MM.1S (cell line): ENCODE results near the gene CRYBA4.

Experiments
- DNase-seq: peaks from one replicate; pipeline ENCODE4 v3.0.0-alpha.2; 2015
- H2AFZ ChIP-seq: fragments of 300-600 bp; sonication (generic); 2 replicates; pipeline ENCODE4 v1.6.0; 2016; ENCODE audit warnings: antibody characterized with exemption, low read length
- H3F3A ChIP-seq: fragments of 300-600 bp; sonication (generic); 2 replicates; pipeline ENCODE4 v1.6.1; 2016; ENCODE audit warnings: mild to moderate bottlenecking, antibody characterized with exemption, low read length, moderate library complexity, mixed read lengths; ENCODE audit not compliant: insufficient read depth
- H3K27ac ChIP-seq: fragments of 300-600 bp; sonication (generic); 2 replicates; pipeline ENCODE4 v1.5.1; 2016; ENCODE audit warnings: mild to moderate bottlenecking, low read length
- H3K27me3 ChIP-seq: fragments of 300-600 bp; sonication (generic); replicated peaks from 2 replicates; pipeline ENCODE4 v1.6.0; 2016; ENCODE audit warnings: low read length; ENCODE audit not compliant: insufficient read depth
- H3K36me3 ChIP-seq: fragments of 300-600 bp; sonication (generic); replicated peaks from 2 replicates; pipeline ENCODE4 v1.6.1; 2016; ENCODE audit warnings: mild to moderate bottlenecking, low read length, mixed read lengths; ENCODE audit not compliant: insufficient read depth
- H3K4me1 ChIP-seq: fragments of 300-600 bp; sonication (generic); 2 replicates; pipeline ENCODE4 v1.6.1; 2016; ENCODE audit warnings: low read length, mixed read lengths
- H3K4me2 ChIP-seq: fragments of 300-600 bp; sonication (generic); 2 replicates; pipeline ENCODE4 v1.6.0; 2016; ENCODE audit warnings: low read depth, low read length
- H3K4me3 ChIP-seq: fragments of 300-600 bp; sonication (generic); 2 replicates; pipeline ENCODE4 v1.5.1; 2016; ENCODE audit warnings: low read length, mixed read lengths
- H3K79me2 ChIP-seq: fragments of 300-600 bp; sonication (generic); 2 replicates; pipeline ENCODE4 v1.6.1; 2016; ENCODE audit warnings: mixed run types, low read length, mixed read lengths
- H3K9ac ChIP-seq: fragments of 300-600 bp; sonication (generic); 2 replicates; pipeline ENCODE4 v1.6.1; 2016; ENCODE audit warnings: low read length, mixed read lengths
- H3K9me2 ChIP-seq: fragments of 300-600 bp; sonication (generic); replicated peaks from 2 replicates; pipeline ENCODE4 v1.6.1; 2016; ENCODE audit warnings: mild to moderate bottlenecking, low read length, mixed read lengths; ENCODE audit not compliant: insufficient read depth
- H3K9me3 ChIP-seq: fragments of 300-600 bp; sonication (generic); replicated peaks from 2 replicates; pipeline ENCODE4 v1.6.1; 2016; ENCODE audit warnings: mild to moderate bottlenecking, low read length, mixed read lengths; ENCODE audit not compliant: insufficient read depth
- H4K20me1 ChIP-seq: fragments of 300-600 bp; sonication (generic); 2 replicates; pipeline ENCODE4 v1.6.1; 2016; ENCODE audit warnings: mild to moderate bottlenecking, low read length, moderate library complexity, mixed read lengths; ENCODE audit not compliant: insufficient read depth
- EZH2 ChIP-seq: fragments of 300-600 bp; sonication (generic); optimal IDR thresholded peaks from 2 replicates; pipeline ENCODE3; 2017; ENCODE audit warnings: low read depth, mild to moderate bottlenecking, antibody characterized with exemption, low read length, mixed read lengths
- EZH2phosphoT487 ChIP-seq: fragments of 300-600 bp; sonication (generic); IDR thresholded peaks from 2 replicates; pipeline ENCODE4 v1.6.1; 2018; ENCODE audit warnings: antibody characterized with exemption, low read length
- TF ChIP-seq, protein P1 (sequence below): fragments of 300-600 bp; sonication (generic); IDR thresholded peaks from 2 replicates; pipeline ENCODE4 v1.5.1; 2016; ENCODE audit warnings: antibody characterized with exemption, low read length, mixed read lengths

Gene CRYBA4

DNA sequence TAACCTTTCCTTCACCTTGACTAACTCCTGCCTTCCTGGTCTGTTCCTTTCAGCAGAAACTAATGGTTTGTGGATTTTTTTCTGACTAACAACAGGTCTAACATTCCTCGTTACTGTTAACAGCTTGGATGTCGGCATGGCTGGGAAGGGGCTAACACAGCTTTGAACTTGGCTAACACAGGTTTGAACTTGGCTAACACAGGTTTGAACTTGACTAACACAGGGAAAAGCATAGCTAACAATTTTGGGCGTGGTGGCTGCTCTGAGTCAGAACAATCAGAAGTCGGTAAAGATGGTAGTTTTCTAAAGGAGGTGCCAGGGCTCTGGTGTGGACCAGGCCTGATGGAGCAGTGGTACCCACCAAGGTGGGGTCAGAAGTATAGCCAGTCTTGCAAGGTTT lies 51.7 kb downstream of the CRYBA4 start:
- no peak for TF ChIP-seq EZH2phosphoT487
- TF ChIP-seq, protein P1, sequence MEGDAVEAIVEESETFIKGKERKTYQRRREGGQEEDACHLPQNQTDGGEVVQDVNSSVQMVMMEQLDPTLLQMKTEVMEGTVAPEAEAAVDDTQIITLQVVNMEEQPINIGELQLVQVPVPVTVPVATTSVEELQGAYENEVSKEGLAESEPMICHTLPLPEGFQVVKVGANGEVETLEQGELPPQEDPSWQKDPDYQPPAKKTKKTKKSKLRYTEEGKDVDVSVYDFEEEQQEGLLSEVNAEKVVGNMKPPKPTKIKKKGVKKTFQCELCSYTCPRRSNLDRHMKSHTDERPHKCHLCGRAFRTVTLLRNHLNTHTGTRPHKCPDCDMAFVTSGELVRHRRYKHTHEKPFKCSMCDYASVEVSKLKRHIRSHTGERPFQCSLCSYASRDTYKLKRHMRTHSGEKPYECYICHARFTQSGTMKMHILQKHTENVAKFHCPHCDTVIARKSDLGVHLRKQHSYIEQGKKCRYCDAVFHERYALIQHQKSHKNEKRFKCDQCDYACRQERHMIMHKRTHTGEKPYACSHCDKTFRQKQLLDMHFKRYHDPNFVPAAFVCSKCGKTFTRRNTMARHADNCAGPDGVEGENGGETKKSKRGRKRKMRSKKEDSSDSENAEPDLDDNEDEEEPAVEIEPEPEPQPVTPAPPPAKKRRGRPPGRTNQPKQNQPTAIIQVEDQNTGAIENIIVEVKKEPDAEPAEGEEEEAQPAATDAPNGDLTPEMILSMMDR = no peak
- TF ChIP-seq EZH2 = no peak
- peaks cover 32% of the 10 kb centered on the region for H3K4me1 ChIP-seq
- H2AFZ ChIP-seq = peak overlapping the region; percentile 50

DNA sequence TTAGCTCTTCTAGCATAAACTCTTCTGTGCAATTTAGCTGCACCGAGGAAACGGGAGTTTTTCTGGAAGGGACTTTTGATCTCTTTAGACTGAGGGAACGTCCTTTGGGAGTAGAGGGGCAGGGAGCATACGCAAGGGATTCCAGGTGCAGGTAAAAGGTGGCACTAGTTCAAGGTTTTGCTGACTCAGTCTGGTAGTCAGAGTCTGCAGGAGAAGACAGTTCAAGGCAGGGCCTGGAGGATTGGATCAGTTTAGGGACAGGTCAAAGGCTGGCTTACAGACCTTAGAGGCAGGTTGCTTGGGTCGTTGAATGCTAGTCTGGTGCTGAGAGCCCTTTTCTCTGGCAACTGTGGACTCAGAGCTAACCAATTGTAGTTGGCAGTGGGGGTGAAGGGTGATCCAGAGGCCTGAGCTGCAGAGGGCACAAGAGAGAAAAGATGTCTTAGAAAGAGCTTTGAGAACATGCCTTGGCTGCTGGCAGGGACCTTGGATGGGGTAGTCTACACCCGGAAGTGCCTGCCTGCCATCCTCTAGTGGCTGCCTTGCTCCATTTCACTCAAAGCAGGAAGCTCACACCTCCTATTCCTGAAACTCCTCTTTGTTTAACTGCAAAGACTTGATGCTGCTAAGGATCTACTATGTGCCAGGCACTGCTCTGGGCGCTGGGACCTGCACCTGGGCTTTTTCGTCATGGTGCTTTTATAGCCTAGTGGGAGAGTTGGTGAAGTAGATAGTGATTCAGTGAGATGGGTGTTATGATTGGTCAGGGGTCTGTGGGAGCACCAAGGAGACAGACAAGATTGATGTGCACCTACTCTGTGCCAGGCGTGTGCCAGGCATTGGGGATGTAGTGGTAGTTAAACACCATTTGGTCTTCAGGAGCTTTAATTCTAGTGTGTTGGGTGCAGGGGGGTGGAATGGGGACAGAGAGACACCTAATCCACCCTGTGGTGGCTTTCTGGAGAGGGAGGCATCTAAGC lies 52.7 kb downstream of the CRYBA4 start:
- no peaks in the 10 kb centered on the region for H3K9me2 ChIP-seq
- H3K9ac ChIP-seq = peak overlapping the region; percentile 96
- peaks cover 32% of the 10 kb centered on the region for H3K4me1 ChIP-seq
- TF ChIP-seq, protein P1 = peak; percentile 32
- no peak for TF ChIP-seq EZH2phosphoT487
- peak overlapping the region; percentile 98 for H3K27ac ChIP-seq
- H4K20me1 ChIP-seq = 0 out of 2 replicates have a peak, but pooled peaks cover 3% of the 10 kb centered on the region
- no peaks in the 10 kb centered on the region for H3K27me3 ChIP-seq
- H3K79me2 ChIP-seq = peaks cover 44% of the 10 kb centered on the region
- H3F3A ChIP-seq = peaks cover 32% of the 10 kb centered on the region
- peak overlapping the region; percentile 99 for H3K4me2 ChIP-seq
- H3K9me3 ChIP-seq = no peaks in the 10 kb centered on the region
- no peaks in the 10 kb centered on the region for H3K36me3 ChIP-seq
- H2AFZ ChIP-seq = no peak overlapping the region
- no peak for DNase-seq
- H3K4me3 ChIP-seq = peak overlapping the region; percentile 87

More for the DNA sequence above, 51.7 kb downstream of the CRYBA4 start:
- H3K27ac ChIP-seq = peak overlapping the region; percentile 98
- no peaks in the 10 kb centered on the region for H3K9me2 ChIP-seq
- 0 out of 2 replicates have a peak, but pooled peaks cover 2% of the 10 kb centered on the region for H4K20me1 ChIP-seq
- H3K9me3 ChIP-seq = no peaks in the 10 kb centered on the region
- H3K4me3 ChIP-seq = peak overlapping the region; percentile 87
- no peak for DNase-seq
- peaks cover 40% of the 10 kb centered on the region for H3K79me2 ChIP-seq
- peaks cover 32% of the 10 kb centered on the region for H3F3A ChIP-seq
- H3K36me3 ChIP-seq = no peaks in the 10 kb centered on the region
- no peaks in the 10 kb centered on the region for H3K27me3 ChIP-seq
- peak overlapping the region; percentile 99 for H3K4me2 ChIP-seq
- peak overlapping the region; percentile 96 for H3K9ac ChIP-seq

DNA sequence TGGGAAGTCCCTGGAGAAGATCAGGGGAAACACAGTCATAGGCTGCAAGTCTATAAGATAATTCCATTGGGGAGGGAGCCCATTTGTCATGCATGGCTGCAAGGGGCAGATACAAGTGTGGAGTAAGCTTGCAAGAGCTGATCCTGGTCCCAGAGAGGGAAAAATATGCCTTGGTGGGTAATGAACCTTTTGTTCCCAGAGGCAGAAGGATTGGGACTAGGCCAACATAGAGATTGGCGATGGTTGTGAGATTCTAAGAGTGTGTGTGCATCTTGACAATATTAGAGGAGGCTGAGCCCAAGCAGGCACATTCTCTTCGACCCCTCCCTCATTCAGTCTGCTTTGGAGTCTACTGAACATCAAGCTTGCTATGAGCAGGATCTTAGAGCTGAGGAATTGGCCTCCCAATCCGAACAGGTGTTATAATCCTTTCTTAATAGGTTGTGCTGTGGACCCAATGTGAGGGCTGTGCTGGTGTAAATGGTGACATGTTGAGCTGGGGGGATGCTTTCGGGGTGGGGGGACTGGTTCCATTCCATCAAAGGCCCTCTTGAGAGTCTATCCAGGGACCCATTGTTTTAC lies 54.0 kb downstream of the CRYBA4 start:
- Histone ChIP-seq H3K4me3 (no peak overlapping the region), H3K27ac (no peak overlapping the region), H3K9me2 (no peaks in the 10 kb centered on the region), H3K9me3 (no peaks in the 10 kb centered on the region), H3K36me3 (no peaks in the 10 kb centered on the region), H3K4me1 (peaks cover 32% of the 10 kb centered on the region), H2AFZ (no peak overlapping the region), H3K9ac (no peak overlapping the region), H3K4me2 (no peak overlapping the region), H4K20me1 (0 out of 2 replicates have a peak, but pooled peaks cover 3% of the 10 kb centered on the region), H3K79me2 (peaks cover 52% of the 10 kb centered on the region), H3F3A (peaks cover 32% of the 10 kb centered on the region), H3K27me3 (no peaks in the 10 kb centered on the region)
- TF ChIP-seq, protein P1 = no peak
- TF ChIP-seq EZH2phosphoT487 (no peak), EZH2 (no peak)
- DNase-seq = no peak
